ENCODE data around the gene PPFIBP1. TPM values are rescaled to one million over a fixed set of nuclear protein-coding genes. Genes with fewer than 3 reads are reported as not detected.

The PPFIBP1 gene
- total and polyA plus RNA-seq, 9 of the 15 experiments (the other 6 are each of a cell fraction or from before 2014, with no cell fraction given): 0.46 to 3.5 (median 1.8) TPM

- no peak overlapping the region for H3K4me2 ChIP-seq (ENCODE audit: insufficient read depth, low read length)
- no peaks in the 10 kb centered on the region for H3K4me1 ChIP-seq (replicated peaks in 1 of 2; ENCODE audit: control insufficient read depth in 2 of 2, insufficient read depth in 2 of 2, low read length in 2 of 2)
- TF ChIP-seq CREB1 (IDR thresholded peaks at IDR 0.05) (no peak), CREB1 (CRISPR knock-in tag; IDR thresholded peaks at IDR 0.05) (no peak), PTTG1 (tag; IDR thresholded peaks at IDR 0.05; ENCODE audit: low read depth) (no peak), TBL1XR1 (IDR thresholded peaks at IDR 0.05; ENCODE audit: low read length in 2 of 2) (no peak), OTX1 (CRISPR knock-in tag; IDR thresholded peaks at IDR 0.05) (no peak), NCOA4 (IDR thresholded peaks at IDR 0.05; ENCODE audit: partially characterized antibody) (no peak), CTCF (IDR thresholded peaks at IDR 0.05 in 2 of 3, conservative IDR thresholded peaks at IDR 0.05 in 1 of 3; ENCODE audit: insufficient read depth in 2 of 3, low read depth in 1 of 3, low read length in 3 of 3) (no peak)
- H2AFZ ChIP-seq (ENCODE audit: low read depth, low read length): no peak overlapping the region
- 6% methylated on average over 2 of the region's 2 CpGs for WGBS (ENCODE audit: insufficient coverage, low coverage, missing lambda C conversion rate)
- no peaks in the 10 kb centered on the region for H3K9me3 ChIP-seq (replicated peaks; ENCODE audit: control insufficient read depth, insufficient read depth, low read depth, low read length)
- no peak overlapping the region for H3K4me3 ChIP-seq
- intact Hi-C loops (cut with micrococcal nuclease) (no loop called here), in situ Hi-C loops (cut with MboI) (no loop called here)
- no peaks in the 10 kb centered on the region for H3K9me1 ChIP-seq (ENCODE audit: control insufficient read depth, insufficient read depth, low read length)
- CTCF ChIA-PET (ENCODE audit: low intra/inter-chr PET ratio): no interaction called here
- H3K9ac ChIP-seq (ENCODE audit: insufficient read depth in 1 of 2, low read depth in 2 of 2, low read length in 2 of 2): no peak overlapping the region
- no peak overlapping the region for H3K27ac ChIP-seq (ENCODE audit: extremely low read depth, low read depth, low read length)
- DNase-seq (ENCODE audit: extremely low read depth in 1 of 4, low spot score in 3 of 4): no peak
- H3K36me3 ChIP-seq (ENCODE audit: control insufficient read depth, insufficient read depth, low read length): no peaks in the 10 kb centered on the region
- peaks cover 0 to 3% of the 10 kb centered on the region in 2 experiments; a peak in 2 of 5 replicates for H3K27me3 ChIP-seq (ENCODE audit: control insufficient read depth in 2 of 2, insufficient read depth in 2 of 2, low read length in 2 of 2)
- H3K79me2 ChIP-seq (ENCODE audit: control insufficient read depth, insufficient read depth, low read length): no peaks in the 10 kb centered on the region
- FAIRE-seq: no peak
- BruUV-seq (replicated peaks): no TSS peak
- no peak for ATAC-seq
- POLR2A ChIA-PET: interaction anchor here (0.7 to 1.2 kb wide), 4 partner anchors 8 to 1881 kb away, joined by 3 to 6 read pairs (median 4); no protein-coding TSS in a partner anchor
- H4K20me1 ChIP-seq (replicated peaks; ENCODE audit: control insufficient read depth, insufficient read depth, low read length): no peaks in the 10 kb centered on the region
Measured at GRCh38 chr12:27682534-27682933, 158.5 kb downstream of the PPFIBP1 start.

Measured in K562 (cell line).